OCI-LY1 (cell line): ENCODE data around the gene KDM2A.

Source experiments
- H2AFZ ChIP-seq: fragments of 200-600 bp; sonication (generic), shearing (Covaris generic); 2 replicates; pipeline ENCODE4 v1.6.0; 2014; ENCODE audit warnings: antibody characterized with exemption, mild to moderate bottlenecking, low read length
- H3F3A ChIP-seq: fragments of 200-600 bp; sonication (generic), shearing (Covaris generic); 2 replicates; pipeline ENCODE4 v1.6.0; 2014; ENCODE audit warnings: mild to moderate bottlenecking, antibody characterized with exemption, low read length, moderate library complexity; ENCODE audit not compliant: insufficient read depth
- H3K27ac ChIP-seq: fragments of 200-600 bp; sonication (generic); 2 replicates; pipeline ENCODE4 v1.5.1; 2014; ENCODE audit warnings: low read length, mixed run types, mild to moderate bottlenecking, low read depth; ENCODE audit not compliant: poor library complexity, severe bottlenecking
- H3K27me3 ChIP-seq: fragments of 200-600 bp; sonication (generic); 2 replicates; pipeline ENCODE4 v1.6.0; 2014; ENCODE audit warnings: antibody characterized with exemption, mild to moderate bottlenecking, low read length, moderate library complexity; ENCODE audit not compliant: insufficient read depth
- H3K36me3 ChIP-seq: fragments of 200-600 bp; sonication (generic); 2 replicates; pipeline ENCODE4 v1.6.1; 2014; ENCODE audit warnings: mild to moderate bottlenecking, antibody characterized with exemption, low read length, moderate library complexity, mixed read lengths; ENCODE audit not compliant: insufficient read depth
- H3K4me1 ChIP-seq: fragments of 200-600 bp; sonication (generic); 2 replicates; pipeline ENCODE4 v1.5.1; 2014; ENCODE audit warnings: mild to moderate bottlenecking, low read length, moderate library complexity; ENCODE audit not compliant: insufficient read depth, severe bottlenecking
- H3K4me2 ChIP-seq: fragments of 200-600 bp; sonication (generic), shearing (Covaris generic); 2 replicates; pipeline ENCODE4 v1.6.1; 2014; ENCODE audit warnings: low read length
- H3K4me3 ChIP-seq: fragments of 200-600 bp; sonication (generic); 2 replicates; pipeline ENCODE4 v1.5.1; 2014; ENCODE audit warnings: low read length, low read depth, mild to moderate bottlenecking, mixed read lengths; ENCODE audit not compliant: poor library complexity, severe bottlenecking
- H3K79me2 ChIP-seq: fragments of 200-600 bp; shearing (Covaris generic); 2 replicates; pipeline ENCODE4 v1.6.1; 2016; ENCODE audit warnings: mixed run types, low read length, mixed read lengths; ENCODE audit not compliant: insufficient read depth
- H3K9ac ChIP-seq: fragments of 200-600 bp; sonication (generic), shearing (Covaris generic); 2 replicates; pipeline ENCODE4 v1.6.1; 2014; ENCODE audit warnings: mild to moderate bottlenecking, low read length, mixed read lengths
- H3K9me2 ChIP-seq: fragments of 200-600 bp; sonication (generic), shearing (Covaris generic); 2 replicates; pipeline ENCODE4 v1.6.1; 2014; ENCODE audit warnings: low read depth, mild to moderate bottlenecking, low read length, mixed read lengths
- H3K9me3 ChIP-seq: fragments of 200-600 bp; shearing (Covaris generic); 2 replicates; pipeline ENCODE4 v1.6.1; 2014; ENCODE audit warnings: low read length, mixed read lengths
- H4K20me1 ChIP-seq: fragments of 200-600 bp; sonication (generic), shearing (Covaris generic); 2 replicates; pipeline ENCODE4 v1.6.0; 2016; ENCODE audit warnings: mild to moderate bottlenecking, low read length; ENCODE audit not compliant: insufficient read depth
- CTCF ChIP-seq: fragments of 200-600 bp; sonication (generic), shearing (Covaris generic); IDR thresholded peaks from 2 replicates; pipeline ENCODE4 v1.5.1; 2017; ENCODE audit warnings: mild to moderate bottlenecking, antibody characterized with exemption, low read length, moderate library complexity, mixed read lengths
- EZH2 ChIP-seq: fragments of 200-600 bp; sonication (generic), shearing (Covaris generic); IDR thresholded peaks from 2 replicates; pipeline ENCODE4 v1.8.0; 2017; ENCODE audit warnings: borderline replicate concordance, mixed run types, mild to moderate bottlenecking, antibody characterized with exemption, low read length, moderate library complexity, mixed read lengths

Gene KDM2A

GRCh38 chr11:67281552-67282150 lies 162.6 kb downstream of the KDM2A start:
- H3K36me3 ChIP-seq = peaks cover 90% of the 10 kb centered on the region

DNA sequence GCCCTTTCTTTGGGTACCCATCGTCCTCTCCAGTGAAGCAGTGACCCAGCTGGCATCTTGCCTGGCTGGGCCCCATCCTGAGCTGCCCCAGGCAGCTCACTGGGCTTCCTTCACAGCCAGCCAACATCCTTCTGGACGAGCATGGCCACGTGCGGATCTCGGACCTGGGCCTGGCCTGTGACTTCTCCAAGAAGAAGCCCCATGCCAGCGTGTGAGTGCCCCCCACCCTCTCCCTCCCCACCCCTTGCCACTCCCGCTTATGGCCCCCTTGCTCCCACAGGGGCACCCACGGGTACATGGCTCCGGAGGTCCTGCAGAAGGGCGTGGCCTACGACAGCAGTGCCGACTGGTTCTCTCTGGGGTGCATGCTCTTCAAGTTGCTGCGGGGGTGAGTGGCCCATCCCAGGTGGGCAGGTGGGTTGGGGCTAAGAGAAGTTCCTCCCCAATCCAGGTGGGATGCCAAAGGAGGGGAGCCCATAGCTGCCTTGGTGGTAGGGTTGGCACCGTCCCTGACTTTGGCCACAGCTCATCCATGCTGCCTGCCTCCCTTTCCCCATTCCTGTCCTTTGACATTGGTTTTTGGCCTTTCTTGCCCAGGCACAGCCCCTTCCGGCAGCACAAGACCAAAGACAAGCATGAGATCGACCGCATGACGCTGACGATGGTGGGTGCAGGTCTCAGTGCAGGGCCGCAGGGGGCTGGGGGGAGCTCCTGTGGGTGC lies 163.3 kb downstream of the KDM2A start:
- Histone ChIP-seq H3K9me2 (no peaks in the 10 kb centered on the region), H2AFZ (no peak overlapping the region), H3K4me2 (no peak overlapping the region), H3K9ac (no peak overlapping the region), H3K4me3 (no peak overlapping the region), H3K36me3 (peaks cover 96% of the 10 kb centered on the region), H3K9me3 (no peaks in the 10 kb centered on the region), H3K79me2 (no peaks in the 10 kb centered on the region), H3K4me1 (peaks cover 31% of the 10 kb centered on the region), H3K27ac (no peak overlapping the region), H3K27me3 (no peaks in the 10 kb centered on the region), H4K20me1 (no peaks in the 10 kb centered on the region), H3F3A (no peaks in the 10 kb centered on the region)
- TF ChIP-seq EZH2 = no peak
- no peak for TF ChIP-seq CTCF

More at GRCh38 chr11:67281552-67282150, 162.6 kb downstream of the KDM2A start:
- Histone ChIP-seq H3K27me3 (no peaks in the 10 kb centered on the region), H3K9ac (no peak overlapping the region), H3K4me2 (no peak overlapping the region), H3K9me2 (no peaks in the 10 kb centered on the region), H3K27ac (no peak overlapping the region), H4K20me1 (no peaks in the 10 kb centered on the region), H3K9me3 (no peaks in the 10 kb centered on the region), H3K79me2 (no peaks in the 10 kb centered on the region), H3F3A (no peaks in the 10 kb centered on the region), H2AFZ (no peak overlapping the region), H3K4me1 (peaks cover 31% of the 10 kb centered on the region), H3K4me3 (no peak overlapping the region)
- no peak for TF ChIP-seq EZH2
- no peak for TF ChIP-seq CTCF

DNA sequence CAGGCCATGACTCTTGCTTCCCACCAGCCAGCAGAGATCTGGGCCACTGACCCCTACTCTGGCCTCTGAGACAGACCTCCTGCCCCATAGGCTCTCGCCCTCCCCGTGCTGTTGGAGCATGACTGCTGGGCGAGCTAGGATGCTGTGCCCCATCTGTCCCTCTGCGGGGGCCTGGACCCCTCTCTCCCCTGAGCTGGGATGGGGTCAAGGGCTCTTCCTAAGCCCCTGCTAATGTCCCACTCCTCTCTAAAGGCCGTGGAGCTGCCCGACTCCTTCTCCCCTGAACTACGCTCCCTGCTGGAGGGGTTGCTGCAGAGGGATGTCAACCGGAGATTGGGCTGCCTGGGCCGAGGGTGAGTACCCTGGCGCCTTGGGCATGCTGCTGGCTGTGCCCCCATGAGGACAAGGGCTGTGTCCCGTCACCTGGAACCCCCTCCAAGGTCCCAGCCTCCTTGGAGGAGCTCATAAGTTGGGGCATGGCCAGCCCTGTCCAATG lies 163.9 kb downstream of the KDM2A start:
- no peaks in the 10 kb centered on the region for H3K9me2 ChIP-seq
- no peak overlapping the region for H2AFZ ChIP-seq
- TF ChIP-seq CTCF (no peak), EZH2 (no peak)
- H3K9me3 ChIP-seq = no peaks in the 10 kb centered on the region
- no peak overlapping the region for H3K27ac ChIP-seq
- no peaks in the 10 kb centered on the region for H3F3A ChIP-seq
- H3K36me3 ChIP-seq = peaks cover 93% of the 10 kb centered on the region
- H3K79me2 ChIP-seq = no peaks in the 10 kb centered on the region
- H3K4me3 ChIP-seq = no peak overlapping the region
- no peak overlapping the region for H3K9ac ChIP-seq
- no peak overlapping the region for H3K4me2 ChIP-seq
- no peaks in the 10 kb centered on the region for H4K20me1 ChIP-seq
- H3K4me1 ChIP-seq = peaks cover 31% of the 10 kb centered on the region
- H3K27me3 ChIP-seq = no peaks in the 10 kb centered on the region
